Stimulated activated CD4-positive, alpha-beta T cell treated with anti-CD3 and anti-CD28 coated beads, Interleukin-15, amount 100 ng/mL, for 1 hour (primary cell): ENCODE data around the gene MANBA.

Experiments
- DNase-seq, 2 donors: peaks; one replicate each; pipeline ENCODE4 v3.0.0-alpha.2; 2020; ENCODE audit warnings: low read depth in 1 of 2, low spot score in 1 of 2

The MANBA gene

DNA sequence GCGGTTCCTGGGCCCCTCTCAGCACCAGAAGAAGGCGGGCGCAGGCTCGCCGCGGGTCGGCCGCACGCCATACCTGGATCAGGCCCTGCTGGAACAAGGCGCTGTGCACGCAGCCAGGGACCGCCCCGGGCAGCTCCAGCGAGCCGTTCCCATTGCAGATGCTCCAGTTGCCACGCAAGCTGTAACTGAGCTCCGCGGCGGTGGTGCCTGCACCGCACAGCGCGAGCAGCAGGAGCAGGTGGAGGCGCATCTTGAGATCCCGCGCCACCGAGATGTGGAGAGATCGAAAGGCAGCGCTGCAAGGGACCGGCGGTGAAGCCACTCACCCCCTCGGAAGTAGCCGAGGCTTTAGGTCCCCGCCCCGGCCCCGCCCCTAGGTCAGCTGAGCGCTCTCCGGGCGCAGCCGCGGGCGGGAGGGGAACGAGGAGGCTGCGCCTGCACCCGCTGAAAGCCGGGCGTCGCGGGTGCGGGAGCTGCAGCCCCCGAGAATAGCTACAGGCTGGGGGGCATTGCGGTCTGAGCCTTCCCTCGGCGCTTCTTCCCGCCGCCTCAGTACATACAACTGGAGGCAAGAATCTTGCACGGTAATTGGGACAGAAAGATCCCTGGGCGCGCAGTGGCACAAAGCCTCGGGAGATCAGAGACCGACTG, at the start of gene MANBA:
Gene MANBA (minus strand): TSS at position 324 of the 651 bp plus-strand sequence. CDS start 74 bp downstream, at position 250.
- DNase-seq, result peak; percentile 62 to 76

GRCh38 chr4:102809691-102810090, 48.9 kb upstream of the MANBA start:
- no peak for DNase-seq

DNA sequence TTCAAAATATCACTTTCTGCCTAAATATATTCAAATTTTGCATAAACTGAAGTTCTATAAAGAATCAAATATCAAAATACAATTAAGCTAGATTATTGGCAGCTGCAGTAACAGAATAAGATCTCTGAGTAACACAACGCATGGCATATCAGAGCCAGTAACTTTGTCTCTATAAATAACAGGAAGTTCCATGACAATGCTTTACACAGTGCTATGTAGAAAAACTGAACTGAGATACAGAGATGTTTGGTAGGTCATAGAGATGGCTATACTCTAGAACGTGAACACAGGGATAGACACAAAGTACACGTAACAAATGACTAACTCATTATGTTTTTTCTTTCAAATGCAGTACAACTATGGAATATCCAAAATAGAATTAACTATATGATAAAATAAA, 48.4 kb upstream of the MANBA start:
- DNase-seq, result no peak

DNA sequence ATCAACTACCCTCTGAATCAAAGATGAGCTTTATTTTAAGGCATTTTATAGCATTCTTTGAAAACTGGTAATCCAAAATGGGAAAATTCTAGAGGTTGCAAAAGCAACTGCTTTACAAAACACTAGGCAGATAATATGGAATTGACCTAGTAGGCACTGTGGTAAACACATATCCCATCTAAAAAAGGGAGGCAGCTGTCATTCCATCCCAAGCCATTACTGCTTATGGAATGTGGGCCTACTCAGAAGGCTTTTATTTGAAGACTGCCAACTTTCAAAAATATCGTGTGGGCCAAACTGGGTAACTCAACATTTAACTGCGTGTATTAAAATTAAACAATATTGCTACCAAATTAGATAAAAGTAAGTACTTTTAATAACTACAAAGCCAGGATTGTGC, 47.2 kb upstream of the MANBA start:
- DNase-seq, result no peak

GRCh38 chr4:102807345-102807744, 46.6 kb upstream of the MANBA start:
- DNase-seq, result no peak

DNA sequence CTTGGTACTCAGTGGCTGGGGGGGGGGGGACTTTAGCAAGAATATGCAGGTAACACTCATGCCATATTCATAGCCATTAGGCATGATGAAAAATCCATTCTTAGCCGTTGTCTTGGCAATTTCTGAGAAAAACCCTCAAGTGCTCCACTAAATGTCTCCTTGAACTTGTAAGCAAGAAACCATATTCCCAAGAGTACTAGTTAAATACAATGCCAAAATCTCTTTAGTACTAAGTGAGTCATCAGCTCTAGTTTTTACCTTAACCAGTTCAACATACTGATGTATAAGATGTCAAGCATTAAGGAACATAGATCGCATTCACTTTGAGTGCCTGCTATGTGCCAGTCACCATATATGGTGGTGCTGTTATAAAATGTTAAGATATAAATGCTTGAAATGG, 39.0 kb upstream of the MANBA start:
- DNase-seq, result no peak

DNA sequence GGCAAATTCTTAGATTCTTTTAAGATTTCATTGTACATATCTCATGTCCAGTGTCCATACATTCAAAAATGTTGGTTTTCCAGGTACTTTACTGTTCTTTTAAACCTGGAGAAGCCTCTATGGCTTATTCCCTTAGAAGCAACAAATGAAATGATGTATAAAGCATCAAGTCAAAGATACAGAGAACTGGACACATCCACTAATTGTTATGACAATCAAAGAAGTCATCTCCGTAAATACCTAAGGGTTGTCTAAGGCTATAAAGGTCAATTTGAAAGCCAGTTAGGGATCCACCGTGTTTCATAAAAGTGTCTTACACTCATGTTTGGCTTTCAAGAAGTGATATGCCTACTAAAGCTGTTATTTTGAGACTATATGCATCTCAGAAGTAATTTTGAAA, 34.2 kb upstream of the MANBA start:
- no peak for DNase-seq

- no peak for DNase-seq
These were observed 31.7 kb upstream of the MANBA start for GRCh38 chr4:102792361-102792936.

GRCh38 chr4:102791318-102791835, 30.6 kb upstream of the MANBA start:
- no peak for DNase-seq

- no peak for DNase-seq
These were observed 28.5 kb upstream of the MANBA start for GRCh38 chr4:102789317-102789717.

- no peak for DNase-seq
These were observed 27.2 kb upstream of the MANBA start for GRCh38 chr4:102787944-102788343.

GRCh38 chr4:102787096-102787881, 26.5 kb upstream of the MANBA start:
- DNase-seq, result no peak

GRCh38 chr4:102786279-102786678, 25.5 kb upstream of the MANBA start:
- no peak for DNase-seq

GRCh38 chr4:102783006-102783405, 22.2 kb upstream of the MANBA start:
- DNase-seq, result no peak

GRCh38 chr4:102781570-102781969, 20.8 kb upstream of the MANBA start:
- DNase-seq, result no peak

- DNase-seq, result no peak
These were observed 19.8 kb upstream of the MANBA start for GRCh38 chr4:102780476-102781144.

- no peak for DNase-seq
These were observed 18.4 kb upstream of the MANBA start for GRCh38 chr4:102779204-102779603.

- no peak for DNase-seq
These were observed 18.0 kb upstream of the MANBA start for GRCh38 chr4:102778720-102779119.

GRCh38 chr4:102775805-102776204, 15.0 kb upstream of the MANBA start:
- no peak for DNase-seq

DNA sequence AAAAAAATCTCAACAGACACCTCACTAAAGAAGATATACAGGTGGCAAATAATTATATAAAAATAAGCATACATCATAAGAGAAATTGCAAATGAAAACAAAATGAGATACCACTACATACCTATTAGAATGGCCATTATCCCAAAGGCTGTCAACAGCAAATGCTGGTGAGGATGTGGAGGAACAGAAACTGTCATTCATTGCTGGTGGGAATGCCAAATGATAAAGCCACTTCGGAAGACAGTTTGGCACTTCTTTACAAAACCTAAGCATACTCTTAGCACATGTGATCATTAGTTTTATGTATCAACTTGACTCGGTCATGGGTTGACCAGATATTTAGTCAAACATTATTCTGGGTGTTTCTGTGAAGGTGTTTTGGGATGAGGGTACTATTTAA, 13.5 kb upstream of the MANBA start:
- DNase-seq, result no peak

- DNase-seq, result no peak
These were observed 12.1 kb upstream of the MANBA start for GRCh38 chr4:102772738-102773340.
